GM19193 (cell line): ENCODE results near the gene MBNL1.

Experiments
- POLR2A ChIP-seq: IDR thresholded peaks from 4 replicates; pipeline ENCODE4 v1.6.1; 2011; ENCODE audit not compliant: insufficient read depth, insufficient read length; ENCODE audit errors: extremely low read depth

The MBNL1 gene, protein sequence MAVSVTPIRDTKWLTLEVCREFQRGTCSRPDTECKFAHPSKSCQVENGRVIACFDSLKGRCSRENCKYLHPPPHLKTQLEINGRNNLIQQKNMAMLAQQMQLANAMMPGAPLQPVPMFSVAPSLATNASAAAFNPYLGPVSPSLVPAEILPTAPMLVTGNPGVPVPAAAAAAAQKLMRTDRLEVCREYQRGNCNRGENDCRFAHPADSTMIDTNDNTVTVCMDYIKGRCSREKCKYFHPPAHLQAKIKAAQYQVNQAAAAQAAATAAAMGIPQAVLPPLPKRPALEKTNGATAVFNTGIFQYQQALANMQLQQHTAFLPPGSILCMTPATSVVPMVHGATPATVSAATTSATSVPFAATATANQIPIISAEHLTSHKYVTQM

DNA sequence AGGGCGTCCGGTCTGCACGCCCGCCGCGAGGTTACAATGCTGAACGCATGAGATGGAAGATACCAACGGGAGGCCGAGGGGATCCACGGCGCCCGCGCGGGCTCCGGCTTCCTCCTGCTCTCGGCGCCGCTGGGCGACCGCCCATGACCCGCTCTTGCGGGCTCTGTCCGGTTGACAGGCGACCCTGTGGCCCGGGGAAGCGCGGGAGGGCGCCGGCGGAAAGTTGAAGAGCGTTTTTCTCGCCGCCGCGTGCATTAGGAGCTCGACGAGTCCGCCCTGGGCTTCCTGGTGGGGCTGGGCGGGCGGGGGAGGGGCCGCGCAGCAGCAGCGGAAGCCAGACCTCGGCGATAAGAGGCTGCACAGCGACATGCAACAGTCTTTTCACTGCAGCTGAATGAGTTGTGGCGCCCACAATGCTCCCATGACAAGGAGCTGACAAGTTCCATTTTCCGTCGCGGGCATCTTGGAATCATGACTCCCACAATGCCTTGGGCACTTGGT is at the start of gene MBNL1:
Gene MBNL1 (plus strand): TSS at position 375 of the 501 bp plus-strand sequence. CDS start 31,265 bp downstream, outside the sequence.
- TF ChIP-seq POLR2A: peak; percentile 94

DNA sequence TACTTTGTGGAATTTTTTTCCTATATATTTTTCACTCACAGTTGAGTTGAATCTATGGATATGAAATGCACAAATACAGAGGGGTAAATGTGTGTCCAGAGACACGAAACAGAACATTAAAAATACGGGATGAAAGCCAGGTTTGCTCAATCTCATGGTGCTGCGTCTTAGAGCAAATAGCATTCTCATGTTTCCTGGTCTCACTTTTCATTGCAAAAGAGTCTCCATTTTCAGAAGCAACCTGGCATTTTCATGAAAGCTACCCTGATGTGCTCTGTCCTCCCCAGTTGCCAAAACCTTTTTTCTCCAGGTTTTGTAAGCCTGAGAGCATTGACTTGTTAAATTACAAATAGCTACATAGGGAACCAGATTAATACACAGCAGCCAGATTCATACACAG is 49.5 kb upstream of the MBNL1 start:
- no peak for TF ChIP-seq POLR2A

DNA sequence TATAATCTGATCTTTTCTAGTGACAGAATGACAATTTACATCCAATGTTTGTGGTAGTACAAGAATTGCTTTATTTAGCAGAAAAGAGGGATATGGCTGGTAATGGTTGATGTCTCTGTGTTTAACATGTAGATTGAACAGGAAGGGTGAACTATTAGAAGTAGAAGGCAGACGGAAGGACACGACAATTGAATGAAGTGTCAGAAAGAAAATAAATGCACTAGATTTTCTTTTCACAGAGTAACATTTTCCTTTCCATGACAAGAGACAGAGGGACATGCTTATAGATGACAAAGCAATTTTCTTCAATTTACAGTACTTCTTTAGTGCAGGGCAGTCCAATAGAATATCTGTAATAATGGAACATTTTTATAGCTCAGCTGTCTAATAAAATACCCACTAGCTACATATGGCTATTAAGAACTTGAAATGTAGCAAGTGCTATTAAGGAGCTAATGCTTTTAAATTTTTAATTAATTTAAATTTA is 48.9 kb upstream of the MBNL1 start:
- TF ChIP-seq POLR2A: no peak

- no peak for TF ChIP-seq POLR2A
Measured at GRCh38 chr3:152222327-152222726, 46.4 kb upstream of the MBNL1 start.

GRCh38 chr3:152225201-152225600 is 43.5 kb upstream of the MBNL1 start:
- no peak for TF ChIP-seq POLR2A

- no peak for TF ChIP-seq POLR2A
Measured at GRCh38 chr3:152226176-152226575, 42.6 kb upstream of the MBNL1 start.

GRCh38 chr3:152227027-152227426 is 41.7 kb upstream of the MBNL1 start:
- TF ChIP-seq POLR2A: no peak

DNA sequence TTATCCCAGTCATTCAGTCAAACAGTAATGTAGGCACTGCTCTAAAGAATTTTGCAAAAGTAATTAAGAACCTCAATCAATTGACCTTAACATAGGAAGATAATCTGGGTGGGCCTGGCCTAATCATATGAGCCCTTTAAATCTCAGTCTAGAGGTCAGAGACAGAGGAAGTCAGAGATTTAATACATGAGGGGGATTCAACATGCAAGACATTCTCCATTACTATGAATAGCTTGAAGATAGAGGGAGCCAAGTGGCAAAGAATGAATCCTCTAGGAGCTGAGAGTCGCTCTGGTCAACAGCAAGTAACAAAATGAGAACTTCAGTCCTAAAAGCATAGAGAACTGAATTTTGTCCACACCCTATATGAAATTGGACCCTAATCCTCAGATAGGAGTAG is 39.0 kb upstream of the MBNL1 start:
- no peak for TF ChIP-seq POLR2A

DNA sequence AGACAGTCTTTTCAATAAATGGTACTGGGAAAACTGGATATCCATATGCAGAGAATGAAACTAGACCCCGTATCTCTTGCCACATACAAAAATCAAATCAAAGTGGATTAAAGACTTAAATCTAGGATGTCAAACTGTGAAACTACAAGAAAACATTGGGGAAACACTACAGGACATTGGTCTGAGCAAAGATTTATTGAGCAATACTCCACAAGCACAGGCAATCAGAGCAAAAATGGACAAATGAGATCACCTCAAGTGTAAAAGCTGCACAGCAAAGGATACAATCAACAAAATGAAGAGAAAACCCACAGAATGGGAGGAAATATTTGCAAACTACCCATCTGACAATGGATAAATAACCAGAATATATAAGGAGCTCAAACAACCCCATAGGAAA is 38.4 kb upstream of the MBNL1 start:
- no peak for TF ChIP-seq POLR2A

GRCh38 chr3:152232001-152232400 is 36.7 kb upstream of the MBNL1 start:
- TF ChIP-seq POLR2A: no peak

DNA sequence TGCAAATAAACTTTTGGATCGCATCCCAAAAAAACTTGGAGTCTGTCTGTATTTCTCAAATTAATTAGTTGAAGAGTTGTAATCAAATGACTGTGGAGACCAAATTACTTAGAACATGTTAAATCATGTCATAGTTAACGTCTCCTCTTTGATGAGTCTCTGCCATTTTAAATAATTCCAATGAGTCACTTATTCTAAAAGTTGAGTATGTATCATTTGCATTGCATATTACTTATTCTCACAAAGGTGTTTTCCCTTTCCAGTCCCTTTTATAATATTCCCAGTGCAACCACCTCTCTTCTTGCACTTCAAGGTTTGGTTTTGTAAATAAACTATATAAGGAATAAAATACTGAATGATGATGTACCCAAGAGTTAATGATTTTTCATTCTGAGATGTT is 36.0 kb upstream of the MBNL1 start:
- no peak for TF ChIP-seq POLR2A

GRCh38 chr3:152234657-152235375 is 33.9 kb upstream of the MBNL1 start:
- TF ChIP-seq POLR2A: no peak

DNA sequence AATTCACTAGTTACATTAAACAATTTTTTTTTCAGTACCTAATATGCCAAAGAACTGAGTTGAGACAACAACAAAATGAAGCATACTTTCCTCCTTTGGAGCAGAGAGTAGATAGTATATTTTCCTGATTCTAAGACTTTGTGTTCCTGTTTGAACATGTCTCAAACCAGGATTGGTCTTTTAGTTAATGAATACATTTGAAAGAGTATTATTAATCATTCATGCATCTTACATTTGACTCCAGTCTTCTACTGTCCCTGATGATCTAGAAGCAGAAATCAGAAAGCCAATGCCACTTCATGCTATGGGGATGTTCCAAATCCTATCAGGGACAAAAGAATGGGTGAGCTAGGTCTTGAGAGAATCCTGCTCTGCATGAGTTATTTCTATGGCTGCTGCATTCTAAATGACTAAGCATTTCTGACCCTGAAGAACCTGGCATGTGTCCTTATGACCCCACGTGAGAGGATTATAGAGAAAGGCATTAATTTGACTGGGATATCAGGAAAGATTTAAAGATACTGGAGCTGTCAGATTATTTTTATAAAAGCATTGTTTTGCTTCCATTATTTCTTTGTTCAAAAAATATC is 32.9 kb upstream of the MBNL1 start:
- TF ChIP-seq POLR2A: no peak

DNA sequence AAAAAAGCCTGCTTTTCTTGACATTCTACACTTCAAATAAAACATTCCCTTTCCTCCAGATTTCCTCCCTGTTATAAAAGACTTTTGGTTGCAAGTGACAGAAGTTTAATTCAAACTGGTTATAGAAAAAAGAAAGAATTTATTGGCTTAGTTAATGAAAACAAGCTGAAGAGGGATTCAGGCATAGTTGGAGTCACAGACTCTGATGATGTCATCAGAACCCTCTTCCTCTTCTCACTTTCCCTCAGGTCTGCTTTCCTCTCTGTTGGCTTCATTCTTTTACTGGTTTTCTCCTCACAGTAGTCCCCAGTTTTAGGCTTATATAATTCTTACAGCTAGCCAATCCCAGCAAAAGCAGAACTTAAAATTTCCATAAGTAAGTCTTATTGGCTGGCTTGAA is 32.0 kb upstream of the MBNL1 start:
- TF ChIP-seq POLR2A: no peak
